Measurements from ENCODE around the gene UNC45B. TPM values are rescaled to one million over a fixed set of nuclear protein-coding genes. Genes with fewer than 3 reads are reported as not detected.

The UNC45B gene
- total RNA-seq, 4 donors from 2014 or later, result not detected

GRCh38 chr17:35141681-35142466 lies 5.7 kb upstream of the UNC45B start, which contains the start of gene NLE1:
NLE1 (minus strand) TSS chr17:35142303; CDS start chr17:35142275, 28 bp downstream.
- H3K27ac ChIP-seq, result peak within 1 kb of the TSS; percentile 22 to 68 (median 48)
- TF ChIP-seq POLR2A (IDR thresholded peaks at IDR 0.05), result no peak
- TF ChIP-seq, protein P1, sequence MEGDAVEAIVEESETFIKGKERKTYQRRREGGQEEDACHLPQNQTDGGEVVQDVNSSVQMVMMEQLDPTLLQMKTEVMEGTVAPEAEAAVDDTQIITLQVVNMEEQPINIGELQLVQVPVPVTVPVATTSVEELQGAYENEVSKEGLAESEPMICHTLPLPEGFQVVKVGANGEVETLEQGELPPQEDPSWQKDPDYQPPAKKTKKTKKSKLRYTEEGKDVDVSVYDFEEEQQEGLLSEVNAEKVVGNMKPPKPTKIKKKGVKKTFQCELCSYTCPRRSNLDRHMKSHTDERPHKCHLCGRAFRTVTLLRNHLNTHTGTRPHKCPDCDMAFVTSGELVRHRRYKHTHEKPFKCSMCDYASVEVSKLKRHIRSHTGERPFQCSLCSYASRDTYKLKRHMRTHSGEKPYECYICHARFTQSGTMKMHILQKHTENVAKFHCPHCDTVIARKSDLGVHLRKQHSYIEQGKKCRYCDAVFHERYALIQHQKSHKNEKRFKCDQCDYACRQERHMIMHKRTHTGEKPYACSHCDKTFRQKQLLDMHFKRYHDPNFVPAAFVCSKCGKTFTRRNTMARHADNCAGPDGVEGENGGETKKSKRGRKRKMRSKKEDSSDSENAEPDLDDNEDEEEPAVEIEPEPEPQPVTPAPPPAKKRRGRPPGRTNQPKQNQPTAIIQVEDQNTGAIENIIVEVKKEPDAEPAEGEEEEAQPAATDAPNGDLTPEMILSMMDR (IDR thresholded peaks at IDR 0.05), result peak; percentile 87 to 97 (median 92)

GRCh38 chr17:35142467-35142796 lies 5.2 kb upstream of the UNC45B start:
- 54 to 59% methylated on average over 8 of the region's 8 CpGs for WGBS, 2 donors
- intact Hi-C loops (cut with DNase I), result loop anchor here (10.0 kb wide), 1 partner anchor 72 kb away; no protein-coding TSS in a partner anchor
- TF ChIP-seq, protein P1 (IDR thresholded peaks at IDR 0.05), result no peak
- TF ChIP-seq POLR2A (IDR thresholded peaks at IDR 0.05), result no peak
- no peaks in the 10 kb centered on the region for H3K27me3 ChIP-seq
- no peaks in the 10 kb centered on the region for H3K9me3 ChIP-seq
- H3K36me3 ChIP-seq, result peaks cover 0 to 26% (median 7%) of the 10 kb centered on the region in 3 donors
- H3K27ac ChIP-seq, result no peak overlapping the region
- peaks cover 0 to 27% (median 7%) of the 10 kb centered on the region in 3 donors for H3K4me1 ChIP-seq
- H3K4me3 ChIP-seq, result peak overlapping the region; percentile 70 to 89 (median 83)
- no peak for DNase-seq

More at GRCh38 chr17:35141681-35142466, 5.7 kb upstream of the UNC45B start, which contains the start of gene NLE1:
- H3K9me3 ChIP-seq, result no peaks in the 10 kb centered on the region
- peak within 1 kb of the TSS; percentile 70 to 89 (median 83) for H3K4me3 ChIP-seq
- peaks cover 0 to 27% (median 7%) of the 10 kb centered on the region in 3 donors for H3K4me1 ChIP-seq
- DNase-seq, result no peak
- H3K36me3 ChIP-seq, result peaks cover 3 to 31% (median 13%) of the 10 kb centered on the region in 3 donors
- intact Hi-C loops (cut with DNase I), result loop anchor here (10.0 kb wide), 1 partner anchor 73 kb away; no protein-coding TSS in a partner anchor
- H3K27me3 ChIP-seq, result no peaks in the 10 kb centered on the region
- 0 to 2% methylated on average over 16 to 20 of the region's 65 CpGs for WGBS, 2 donors

- intact Hi-C loops (cut with DNase I), result loop anchor here (10.0 kb wide), 1 partner anchor 70 kb away; no protein-coding TSS in a partner anchor
- Histone ChIP-seq H3K27ac (no peak overlapping the region), H3K4me3 (no peak overlapping the region), H3K36me3 (peaks cover 0 to 2% (median 0%) of the 10 kb centered on the region in 3 donors), H3K4me1 (peaks cover 0 to 25% (median 7%) of the 10 kb centered on the region in 3 donors), H3K27me3 (no peaks in the 10 kb centered on the region), H3K9me3 (no peaks in the 10 kb centered on the region)
- WGBS, 2 donors, result 70 to 75% methylated on average over 3 to 4 of the region's 4 CpGs
- TF ChIP-seq POLR2A (IDR thresholded peaks at IDR 0.05), result no peak
- TF ChIP-seq, protein P1 (IDR thresholded peaks at IDR 0.05), result no peak
- no peak for DNase-seq
Measured at GRCh38 chr17:35144840-35145239, 2.8 kb upstream of the UNC45B start.

GRCh38 chr17:35146214-35146833 lies 1.3 kb upstream of the UNC45B start:
- H3K4me1 ChIP-seq, result peaks cover 0 to 10% (median 2%) of the 10 kb centered on the region in 3 donors
- 31 to 48% methylated on average over 3 to 4 of the region's 4 CpGs for WGBS, 2 donors
- no peaks in the 10 kb centered on the region for H3K27me3 ChIP-seq
- TF ChIP-seq POLR2A (IDR thresholded peaks at IDR 0.05), result no peak
- TF ChIP-seq, protein P1 (IDR thresholded peaks at IDR 0.05), result no peak
- H3K4me3 ChIP-seq, result no peak overlapping the region
- DNase-seq, result no peak
- no peaks in the 10 kb centered on the region for H3K36me3 ChIP-seq
- intact Hi-C loops (cut with DNase I), result loop anchor here (10.0 kb wide), 1 partner anchor 68 kb away; no protein-coding TSS in a partner anchor
- H3K27ac ChIP-seq, result no peak overlapping the region
- no peaks in the 10 kb centered on the region for H3K9me3 ChIP-seq

GRCh38 chr17:35148144-35148543 lies 527 bp downstream of the UNC45B start:
- intact Hi-C loops (cut with DNase I), result loop anchor here (10.0 kb wide), 1 partner anchor 67 kb away; no protein-coding TSS in a partner anchor
- Histone ChIP-seq H3K27me3 (no peaks in the 10 kb centered on the region), H3K9me3 (no peaks in the 10 kb centered on the region), H3K4me3 (no peak overlapping the region), H3K36me3 (no peaks in the 10 kb centered on the region), H3K27ac (no peak overlapping the region), H3K4me1 (no peaks in the 10 kb centered on the region)
- TF ChIP-seq POLR2A (IDR thresholded peaks at IDR 0.05), result no peak
- TF ChIP-seq, protein P1 (IDR thresholded peaks at IDR 0.05), result no peak
- no peak for DNase-seq
- WGBS, 2 donors, result no CpG with 5 or more reads among the region's 9 CpGs

All from esophagus squamous epithelium (tissue), 5 donors.